ENCODE measurements around the gene KRT40. TPM values are rescaled to one million over a fixed set of nuclear protein-coding genes. Genes with fewer than 3 reads are reported as not detected.

Gene KRT40
- total RNA-seq, 1 donor from 2014 or later = not detected

GRCh38 chr17:40950176-40950575 lies 34.0 kb downstream of the KRT40 start:
- no peak overlapping the region for H3K4me3 Mint-ChIP-seq (ENCODE audit: unreplicated experiment)
- no peaks in the 10 kb centered on the region for H3K36me3 Mint-ChIP-seq (ENCODE audit: unreplicated experiment)
- no peaks in the 10 kb centered on the region for H3K9me3 Mint-ChIP-seq (ENCODE audit: unreplicated experiment)
- H3K27me3 Mint-ChIP-seq (ENCODE audit: unreplicated experiment) = peaks cover 5% of the 10 kb centered on the region
- DNase-seq (ENCODE audit: extremely low spot score, unreplicated experiment) = no peak
- no peak for TF ChIP-seq CTCF (IDR thresholded peaks at IDR 0.05)
- no peak overlapping the region for H3K27ac Mint-ChIP-seq (ENCODE audit: unreplicated experiment)
- H3K4me1 Mint-ChIP-seq (ENCODE audit: unreplicated experiment) = no peaks in the 10 kb centered on the region

- Mint-ChIP-seq H3K4me3 (ENCODE audit: unreplicated experiment) (no peak overlapping the region), H3K27ac (ENCODE audit: unreplicated experiment) (no peak overlapping the region)
Measured at GRCh38 chr17:40949418-40949817, 34.7 kb downstream of the KRT40 start.

GRCh38 chr17:40947929-40948328 lies 36.2 kb downstream of the KRT40 start:
- Mint-ChIP-seq H3K4me3 (ENCODE audit: unreplicated experiment) (no peak overlapping the region), H3K4me1 (ENCODE audit: unreplicated experiment) (no peaks in the 10 kb centered on the region), H3K9me3 (ENCODE audit: unreplicated experiment) (no peaks in the 10 kb centered on the region), H3K27me3 (ENCODE audit: unreplicated experiment) (peaks cover 5% of the 10 kb centered on the region), H3K27ac (ENCODE audit: unreplicated experiment) (no peak overlapping the region), H3K36me3 (ENCODE audit: unreplicated experiment) (no peaks in the 10 kb centered on the region)
- no peak for DNase-seq (ENCODE audit: extremely low spot score, unreplicated experiment)
- TF ChIP-seq CTCF (IDR thresholded peaks at IDR 0.05) = no peak

More at GRCh38 chr17:40949418-40949817, 34.7 kb downstream of the KRT40 start:
- TF ChIP-seq CTCF (IDR thresholded peaks at IDR 0.05) = no peak
- Mint-ChIP-seq H3K36me3 (ENCODE audit: unreplicated experiment) (no peaks in the 10 kb centered on the region), H3K27me3 (ENCODE audit: unreplicated experiment) (peaks cover 5% of the 10 kb centered on the region), H3K9me3 (ENCODE audit: unreplicated experiment) (no peaks in the 10 kb centered on the region), H3K4me1 (ENCODE audit: unreplicated experiment) (no peaks in the 10 kb centered on the region)
- no peak for DNase-seq (ENCODE audit: extremely low spot score, unreplicated experiment)

GRCh38 chr17:40945414-40945813 lies 38.7 kb downstream of the KRT40 start:
- H3K27me3 Mint-ChIP-seq (ENCODE audit: unreplicated experiment) = peaks cover 5% of the 10 kb centered on the region
- H3K9me3 Mint-ChIP-seq (ENCODE audit: unreplicated experiment) = no peaks in the 10 kb centered on the region
- H3K27ac Mint-ChIP-seq (ENCODE audit: unreplicated experiment) = no peak overlapping the region

GRCh38 chr17:40944531-40944930 lies 39.6 kb downstream of the KRT40 start:
- no peak for DNase-seq (ENCODE audit: extremely low spot score, unreplicated experiment)
- no peaks in the 10 kb centered on the region for H3K4me1 Mint-ChIP-seq (ENCODE audit: unreplicated experiment)
- no peak overlapping the region for H3K27ac Mint-ChIP-seq (ENCODE audit: unreplicated experiment)
- H3K4me3 Mint-ChIP-seq (ENCODE audit: unreplicated experiment) = no peak overlapping the region
- H3K27me3 Mint-ChIP-seq (ENCODE audit: unreplicated experiment) = peaks cover 5% of the 10 kb centered on the region
- TF ChIP-seq CTCF (IDR thresholded peaks at IDR 0.05) = no peak
- H3K36me3 Mint-ChIP-seq (ENCODE audit: unreplicated experiment) = no peaks in the 10 kb centered on the region
- H3K9me3 Mint-ChIP-seq (ENCODE audit: unreplicated experiment) = no peaks in the 10 kb centered on the region

More at GRCh38 chr17:40945414-40945813, 38.7 kb downstream of the KRT40 start:
- no peak for DNase-seq (ENCODE audit: extremely low spot score, unreplicated experiment)
- H3K4me1 Mint-ChIP-seq (ENCODE audit: unreplicated experiment) = no peaks in the 10 kb centered on the region
- TF ChIP-seq CTCF (IDR thresholded peaks at IDR 0.05) = no peak
- H3K36me3 Mint-ChIP-seq (ENCODE audit: unreplicated experiment) = no peaks in the 10 kb centered on the region
- H3K4me3 Mint-ChIP-seq (ENCODE audit: unreplicated experiment) = no peak overlapping the region

Measured in osteocyte (in vitro differentiated cells).